Activated naive CD4-positive, alpha-beta T cell (primary cell): ENCODE measurements around the gene KCTD1.

Experiments used
- DNase-seq, 4 experiments: peaks; one replicate each; lab custom pipeline; 2025; lab: John Stamatoyannopoulos, UW

The KCTD1 gene

DNA sequence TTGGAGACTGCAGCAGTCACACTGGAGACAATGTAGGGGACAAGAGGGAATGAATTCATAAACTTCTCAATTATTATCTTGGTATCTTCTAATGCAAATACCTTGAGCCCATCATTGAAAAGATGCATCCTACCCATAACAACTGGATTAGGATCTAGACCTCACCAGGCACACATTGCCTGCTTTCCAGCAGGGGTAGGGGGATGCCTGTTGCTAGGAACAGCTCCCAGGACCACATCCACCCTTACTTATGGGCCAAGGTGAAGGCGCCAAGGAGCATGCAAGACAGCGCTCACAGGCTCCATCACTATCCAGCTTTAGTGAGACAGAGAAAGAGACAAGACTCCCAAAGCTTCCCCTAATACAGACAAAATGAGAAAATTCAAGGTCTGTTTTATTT lies 24.4 kb downstream of the KCTD1 start:
- no peak for DNase-seq

DNA sequence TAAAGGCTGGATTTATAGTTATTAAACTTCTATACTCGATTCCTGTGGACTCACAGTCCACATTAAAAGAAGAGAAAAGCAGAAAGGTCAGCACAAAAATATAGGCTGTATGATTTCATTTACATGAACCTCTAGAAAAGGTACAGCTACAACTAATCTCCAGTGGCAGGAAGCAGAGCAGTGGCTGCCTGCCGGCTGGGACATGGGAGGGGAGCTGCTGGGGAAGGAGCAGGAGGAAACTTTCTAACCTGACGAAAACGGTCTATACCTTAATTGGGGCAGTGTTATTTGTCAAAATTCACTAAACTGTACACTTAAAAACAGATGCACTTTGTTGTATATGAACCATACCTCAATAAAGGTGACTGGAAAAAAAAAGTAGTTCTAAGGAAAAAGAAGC lies 26.7 kb downstream of the KCTD1 start:
- no peak for DNase-seq

DNA sequence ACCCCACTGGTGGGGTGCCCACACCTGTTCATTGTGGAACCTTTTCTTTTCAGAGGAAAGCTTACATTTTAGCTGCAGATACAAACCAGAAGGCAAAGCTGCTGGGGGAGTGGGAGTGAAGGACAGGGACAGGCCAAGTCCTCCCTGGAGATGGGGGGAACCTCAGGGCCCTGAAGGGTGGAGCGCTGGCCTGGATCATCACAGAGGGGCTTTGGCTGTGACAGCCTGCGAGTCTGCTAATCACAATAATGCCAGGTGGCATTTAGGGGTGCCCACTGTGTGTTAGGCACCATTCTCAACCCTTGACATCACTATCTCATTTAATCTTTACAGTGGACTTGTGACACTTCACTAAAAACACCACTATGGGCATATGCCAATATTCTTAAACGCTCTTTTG lies 27.4 kb downstream of the KCTD1 start:
- no peak for DNase-seq

DNA sequence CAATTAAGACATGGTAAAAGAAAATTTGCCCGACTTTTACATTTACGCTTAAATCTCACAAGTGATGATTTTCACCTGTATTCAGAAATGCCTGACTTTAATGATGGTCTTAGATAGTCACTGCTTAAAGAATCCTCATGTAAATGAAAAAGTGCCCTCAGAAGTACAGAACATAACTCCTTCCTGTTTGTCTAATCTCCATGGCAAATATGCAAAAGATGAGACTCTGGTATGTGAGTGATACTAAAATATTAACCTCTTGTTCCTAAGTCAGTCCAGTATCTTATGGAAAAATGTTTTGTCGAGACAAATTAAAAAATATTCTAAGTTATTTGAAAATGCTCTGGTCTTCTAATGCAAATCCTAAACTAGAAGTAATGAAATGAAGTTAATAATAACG lies 29.2 kb downstream of the KCTD1 start:
- DNase-seq: no peak

DNA sequence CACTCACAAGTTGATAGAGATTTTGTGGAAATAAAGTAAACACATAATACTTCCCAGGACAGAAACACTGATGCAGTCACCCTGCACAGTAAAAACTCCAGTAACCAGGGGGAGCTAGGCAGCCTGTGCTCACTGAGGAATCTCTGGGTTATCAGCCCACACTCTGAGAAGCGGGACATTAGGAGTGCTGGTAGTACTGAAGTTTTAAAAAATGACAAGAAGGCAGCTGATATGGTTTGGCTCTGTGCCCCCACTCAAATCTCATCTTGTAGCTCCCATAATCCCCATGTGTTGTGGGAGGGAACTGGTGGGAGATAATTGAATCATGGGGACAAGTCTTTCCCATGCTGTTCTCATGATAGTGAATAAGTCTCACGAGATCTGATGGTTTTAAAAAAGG lies 31.4 kb downstream of the KCTD1 start:
- no peak for DNase-seq

DNA sequence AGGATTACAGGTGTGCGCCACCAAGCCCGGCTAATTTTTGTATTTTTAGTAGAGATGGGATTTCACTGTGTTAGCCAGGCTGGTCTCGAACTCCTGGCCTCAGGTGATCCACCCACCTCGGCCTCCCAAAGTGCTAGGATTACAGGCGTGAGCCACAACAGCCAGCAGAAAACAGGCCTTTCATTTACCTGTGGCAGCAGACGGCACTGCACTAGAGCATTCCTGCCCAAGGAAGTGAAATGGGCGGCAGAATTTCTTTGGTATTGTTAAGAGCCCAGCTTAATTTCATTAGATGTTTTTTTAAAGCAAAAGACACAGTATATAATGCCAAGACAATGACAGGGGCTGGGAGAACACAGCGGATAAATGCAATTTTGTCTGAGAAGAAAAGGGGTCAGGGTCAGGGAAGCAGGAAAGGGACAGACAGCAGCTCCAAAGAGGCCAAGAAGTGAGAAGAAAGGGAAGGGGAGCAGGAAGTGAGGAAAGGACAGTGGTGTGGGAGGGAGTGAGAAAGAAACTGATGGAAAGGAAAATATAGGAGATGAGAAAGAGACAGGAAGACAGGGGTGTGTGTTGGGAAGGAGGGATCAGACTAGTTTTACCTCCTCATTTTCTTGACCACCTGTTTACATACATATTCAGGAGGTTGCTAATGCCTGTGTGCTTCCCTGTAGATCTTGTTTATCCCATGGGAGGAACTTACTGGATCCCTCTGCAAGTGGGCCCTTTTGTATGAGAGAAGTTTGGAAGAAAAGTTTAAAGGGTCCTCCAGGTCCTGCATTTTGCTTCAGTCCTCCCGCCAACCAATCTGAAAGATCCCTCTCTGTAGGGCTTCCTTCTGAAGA lies 32.5 kb downstream of the KCTD1 start:
- no peak for DNase-seq

DNA sequence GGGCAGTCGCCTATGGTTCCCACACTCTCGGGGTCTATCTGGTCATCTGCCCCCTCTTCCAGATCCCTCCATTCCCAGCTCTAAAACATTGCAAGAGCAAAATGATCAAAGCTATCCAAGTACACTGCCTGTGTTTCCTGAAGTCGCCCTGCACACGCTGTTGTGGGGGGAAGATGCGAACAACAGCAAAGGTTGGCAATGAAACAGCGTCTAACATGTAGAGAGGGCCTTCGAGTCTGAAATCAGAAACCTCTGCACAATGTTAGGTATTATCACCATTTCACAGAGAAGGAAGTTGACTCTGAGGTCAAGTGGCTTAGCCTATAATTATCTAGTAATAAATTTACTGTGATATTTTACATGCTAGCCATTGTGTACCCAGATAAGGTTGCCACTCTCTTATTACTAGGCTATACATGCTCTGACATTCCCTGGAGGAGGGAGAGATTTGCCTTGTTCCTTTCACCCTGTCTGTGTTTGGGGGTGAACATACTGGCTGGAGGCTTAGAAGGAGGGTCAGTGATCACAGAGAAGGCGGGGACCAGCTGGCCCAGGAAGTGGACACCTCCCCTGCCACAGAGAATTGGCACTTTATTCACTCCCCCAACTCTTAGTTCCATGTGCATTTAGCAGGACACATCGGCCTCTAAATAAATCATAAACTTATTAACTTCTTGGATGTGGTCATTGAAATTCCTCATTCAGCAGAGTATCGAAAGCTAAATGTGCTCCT lies 36.8 kb downstream of the KCTD1 start:
- no peak for DNase-seq

DNA sequence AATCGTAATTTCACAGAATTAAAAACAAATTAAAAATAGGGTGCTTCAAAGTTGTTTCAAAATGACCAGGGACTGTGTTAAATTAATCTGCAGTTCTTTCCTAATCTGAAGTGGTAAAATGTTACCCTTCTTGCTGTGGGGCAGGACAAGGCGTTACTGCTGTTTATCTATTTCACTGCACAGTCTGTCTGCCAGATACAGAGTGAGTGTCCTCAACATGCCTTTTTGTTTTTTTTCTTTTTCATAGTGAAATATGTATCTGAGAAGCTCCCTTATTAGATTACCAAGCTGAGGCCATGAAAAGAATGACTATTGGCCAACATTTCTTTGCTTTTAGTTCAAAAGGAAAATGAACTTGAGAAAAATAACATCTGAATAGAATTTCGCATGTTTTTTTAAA lies 38.0 kb downstream of the KCTD1 start:
- DNase-seq: no peak

DNA sequence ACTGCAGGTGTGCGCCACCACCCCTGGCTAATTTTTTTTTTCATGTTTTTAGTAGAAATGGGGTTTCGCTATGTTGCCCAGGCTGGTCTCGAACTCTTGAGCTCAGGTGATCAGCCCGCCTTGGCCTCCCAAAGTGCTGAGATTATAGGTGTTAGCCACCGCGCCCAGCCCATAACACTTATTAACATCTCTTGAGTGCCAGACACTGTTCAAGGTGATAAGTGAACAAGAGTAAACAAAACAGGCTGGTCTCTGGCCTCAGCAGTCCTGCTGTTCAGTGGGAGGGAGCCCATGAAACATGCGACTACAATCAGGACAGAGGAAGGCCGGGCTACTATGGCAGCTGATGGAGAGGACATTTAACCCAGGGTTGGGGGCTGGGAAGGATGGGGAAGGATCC lies 42.3 kb downstream of the KCTD1 start:
- no peak for DNase-seq

DNA sequence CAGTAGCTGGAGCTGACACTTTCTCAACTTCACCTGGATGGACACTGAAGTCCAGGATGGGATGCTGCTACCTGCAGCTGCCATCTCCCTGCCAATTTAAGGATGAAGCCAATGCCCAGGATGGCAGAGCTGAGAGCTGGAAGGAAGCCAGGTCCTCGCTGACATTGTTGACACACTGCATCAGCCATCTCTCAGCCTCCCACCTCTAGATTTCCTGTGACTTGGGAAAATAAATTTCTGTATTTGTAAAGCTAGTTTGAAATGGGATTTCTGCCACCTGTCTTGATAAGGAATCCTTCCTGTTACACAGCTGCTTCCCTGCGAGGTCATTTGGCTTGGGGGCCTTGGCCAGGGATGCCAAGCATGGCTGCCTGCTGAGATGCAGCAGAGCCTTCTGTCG lies 43.5 kb downstream of the KCTD1 start:
- DNase-seq: no peak

DNA sequence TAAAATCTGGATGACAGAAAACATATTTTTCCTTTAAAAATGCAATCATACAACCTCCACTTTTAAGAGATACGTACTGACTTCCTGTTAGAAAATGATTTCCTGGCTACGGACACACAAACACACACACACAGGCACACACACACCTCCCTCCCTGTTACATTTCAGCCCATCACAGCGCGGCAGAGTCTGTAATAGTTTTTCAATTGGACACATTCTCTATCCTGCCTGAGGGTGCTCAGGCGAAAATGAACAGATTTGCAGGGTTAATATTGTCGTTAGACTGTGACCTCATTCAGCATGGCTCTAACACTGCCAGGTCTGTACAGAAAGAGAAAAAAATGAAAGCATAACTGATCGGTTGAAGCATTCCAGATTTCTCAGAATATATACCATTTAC lies 45.0 kb downstream of the KCTD1 start:
- DNase-seq: no peak

DNA sequence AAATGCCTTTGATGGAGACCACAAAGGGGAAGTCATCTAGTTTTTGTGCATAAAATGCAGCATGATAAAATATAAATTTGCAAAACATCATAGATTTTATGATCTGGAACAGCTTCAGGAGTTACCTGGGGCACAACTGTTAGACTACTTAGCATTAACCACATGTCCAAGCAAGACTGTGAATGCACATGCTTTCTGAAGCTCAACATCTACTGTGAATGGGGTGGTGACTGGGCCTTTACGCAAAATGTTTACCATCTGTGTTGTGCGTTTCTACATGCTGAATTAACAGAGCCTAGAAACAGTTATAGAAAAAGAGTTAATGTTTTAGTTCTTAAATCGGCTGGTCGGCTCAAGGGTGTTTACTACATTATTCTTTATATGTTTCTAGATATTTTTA lies 45.5 kb downstream of the KCTD1 start:
- DNase-seq: no peak

DNA sequence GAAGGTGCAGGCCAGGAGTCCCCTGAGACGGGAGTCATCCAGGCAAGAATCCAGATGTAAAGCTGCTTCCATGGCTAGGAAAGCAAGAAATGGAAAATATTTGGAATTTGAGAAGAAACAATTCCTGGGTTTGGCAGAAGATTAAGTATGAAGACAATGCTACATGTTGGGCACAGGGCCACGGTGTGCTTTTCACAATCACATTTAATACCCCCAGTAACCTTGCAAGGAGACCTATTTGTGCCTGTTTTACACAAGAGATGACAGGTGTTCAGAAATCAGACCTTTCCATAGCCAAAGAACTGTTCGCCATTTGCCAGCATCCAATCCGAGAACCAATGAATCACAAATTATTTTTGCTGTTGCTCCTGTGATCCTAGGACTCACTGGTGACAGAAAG lies 50.5 kb downstream of the KCTD1 start:
- DNase-seq: no peak

DNA sequence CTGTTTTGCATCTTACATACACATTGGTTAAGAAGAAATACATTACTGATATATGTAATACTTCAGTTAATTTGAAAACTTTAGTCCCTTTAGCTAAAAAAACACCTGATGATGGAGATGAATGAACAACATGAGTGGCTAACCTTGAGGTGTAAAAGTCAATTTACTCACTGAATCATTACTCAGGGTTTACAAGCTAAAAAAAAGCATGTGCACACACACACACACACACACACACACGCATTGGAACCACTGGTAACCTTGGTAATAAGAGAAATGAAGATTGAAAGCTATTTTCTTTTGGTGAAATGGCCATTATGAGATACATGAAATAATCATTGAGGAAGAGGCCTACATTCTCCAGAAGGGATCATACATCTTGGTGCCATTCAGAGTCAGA lies 51.8 kb downstream of the KCTD1 start:
- no peak for DNase-seq

DNA sequence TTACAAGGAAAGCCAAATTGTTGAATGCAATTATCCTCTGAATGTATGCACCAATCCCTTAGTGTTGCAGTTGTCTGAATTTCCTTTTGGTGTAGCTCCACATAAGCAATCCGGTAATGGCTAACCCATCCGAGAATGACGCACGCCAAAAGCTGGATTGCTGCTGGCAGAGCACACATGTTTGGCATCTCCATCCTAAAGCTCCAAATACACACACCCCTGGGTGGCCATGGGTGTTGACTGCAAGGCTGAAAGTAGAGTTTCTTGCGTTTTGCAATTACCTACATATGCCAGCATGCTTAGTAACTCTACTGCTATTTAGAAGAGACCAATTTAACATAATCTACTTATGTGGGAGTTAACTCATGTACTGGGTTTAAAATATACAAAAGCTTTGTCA lies 53.1 kb downstream of the KCTD1 start:
- DNase-seq: no peak

DNA sequence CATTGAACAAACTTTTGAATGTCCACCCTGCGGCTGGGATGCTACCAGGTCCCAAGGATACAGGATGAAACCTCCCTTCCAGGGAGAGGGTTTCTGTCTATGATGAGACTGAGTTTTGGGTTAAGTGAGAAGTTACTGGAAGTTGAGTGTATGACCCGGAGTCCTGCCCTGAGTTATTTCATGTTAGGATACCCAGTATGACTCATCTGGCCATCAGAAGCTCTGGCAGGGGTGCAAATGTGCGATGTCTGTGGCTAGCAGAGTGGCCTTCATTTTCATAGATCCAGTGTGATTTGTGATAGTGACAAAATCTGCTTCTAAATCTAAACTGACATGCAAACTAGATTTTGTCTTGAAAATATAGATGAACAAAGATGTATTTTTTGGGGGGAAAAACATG lies 55.3 kb downstream of the KCTD1 start:
- no peak for DNase-seq

DNA sequence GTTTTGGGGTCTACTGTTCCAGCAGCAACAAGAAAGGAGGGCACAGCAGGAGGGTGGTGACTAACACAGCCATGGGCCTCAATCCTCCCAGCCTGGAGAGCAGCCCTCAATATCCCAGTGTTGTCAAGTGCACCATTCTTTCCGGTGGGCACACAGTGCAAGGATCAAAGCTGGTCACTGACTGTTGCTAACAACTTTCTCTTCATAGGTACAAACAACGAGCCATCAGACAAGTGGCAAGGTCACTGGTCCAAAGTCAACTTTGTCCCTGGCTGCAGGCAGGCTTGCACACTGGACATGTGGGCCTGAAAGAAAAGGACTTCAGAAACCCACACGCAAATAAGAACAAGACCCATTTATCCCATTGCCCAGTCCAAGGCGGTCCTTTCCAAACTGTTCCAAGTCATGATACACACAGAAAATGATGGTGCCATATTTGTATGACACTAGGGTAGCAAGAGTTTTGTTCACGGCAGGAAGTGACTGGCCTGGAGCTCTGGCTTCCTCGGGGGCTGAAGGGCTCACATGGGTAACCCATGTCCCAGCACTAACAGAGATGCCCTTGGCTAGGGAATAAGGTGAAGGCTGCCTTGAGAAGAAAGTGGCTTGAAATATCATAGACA lies 57.0 kb downstream of the KCTD1 start:
- DNase-seq: no peak

DNA sequence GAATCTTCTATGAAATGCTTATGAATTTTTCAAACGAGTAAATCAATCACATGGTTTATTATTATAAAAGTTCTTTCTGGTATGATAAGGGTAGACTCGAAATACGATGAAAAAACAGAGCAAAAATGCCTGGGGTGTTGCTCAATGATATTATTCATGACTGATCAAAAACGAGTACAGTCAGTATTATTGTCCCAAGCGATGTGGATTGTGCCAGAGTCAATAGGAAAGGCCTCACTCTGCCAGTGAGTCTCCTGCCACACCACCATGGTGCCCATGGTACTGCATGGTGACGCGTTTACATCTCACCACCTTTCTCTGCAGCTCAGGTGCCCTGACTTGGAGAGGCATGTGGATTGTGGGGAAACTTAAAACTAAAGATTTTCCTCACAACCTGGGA lies 58.5 kb downstream of the KCTD1 start:
- DNase-seq: no peak

DNA sequence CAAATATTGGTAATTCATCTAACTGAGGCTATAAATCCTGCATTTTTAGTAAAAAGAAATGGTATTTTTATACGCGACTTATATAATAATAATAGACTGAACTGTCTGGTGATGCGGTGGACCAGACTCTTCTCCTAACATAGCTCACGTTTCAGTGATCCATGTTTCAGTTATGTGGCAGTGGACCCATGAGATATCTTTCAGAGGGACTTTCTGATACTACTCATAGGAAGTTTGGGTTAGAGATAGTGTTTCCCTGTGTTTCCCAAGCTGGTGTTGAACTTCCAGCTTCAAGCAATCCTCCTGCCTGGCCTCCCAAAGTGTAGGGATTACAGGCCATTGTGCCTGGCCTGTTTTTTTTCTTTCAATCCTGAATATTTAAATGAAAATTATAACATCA lies 59.2 kb downstream of the KCTD1 start:
- no peak for DNase-seq

DNA sequence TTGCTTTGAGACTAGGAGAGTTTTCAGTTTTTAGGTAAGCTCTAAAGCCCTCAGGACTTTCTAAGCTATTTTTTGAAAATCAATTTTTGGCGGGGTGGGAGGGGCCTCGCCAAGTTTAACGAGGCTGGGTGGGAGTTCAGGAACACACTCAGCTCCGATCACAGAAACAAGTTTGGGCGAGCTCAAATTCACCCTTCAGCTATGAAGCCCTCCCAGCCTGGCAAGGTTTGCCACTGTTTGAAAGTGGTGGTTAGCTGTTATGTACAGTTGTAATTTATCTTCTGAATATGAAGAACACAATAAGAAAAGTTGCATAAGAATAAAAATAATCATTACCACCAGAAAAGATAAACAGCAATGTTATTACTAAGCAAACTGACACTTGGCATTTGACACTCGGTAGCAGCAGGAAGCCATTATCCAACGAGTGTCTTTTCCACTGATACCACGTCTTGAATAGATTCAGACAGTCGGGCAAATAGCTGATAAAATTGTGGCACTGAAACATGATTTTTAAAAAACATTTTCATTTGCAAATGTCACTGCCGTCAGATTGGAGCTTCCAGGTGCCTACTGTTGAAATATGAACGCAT lies 59.8 kb downstream of the KCTD1 start:
- no peak for DNase-seq

DNA sequence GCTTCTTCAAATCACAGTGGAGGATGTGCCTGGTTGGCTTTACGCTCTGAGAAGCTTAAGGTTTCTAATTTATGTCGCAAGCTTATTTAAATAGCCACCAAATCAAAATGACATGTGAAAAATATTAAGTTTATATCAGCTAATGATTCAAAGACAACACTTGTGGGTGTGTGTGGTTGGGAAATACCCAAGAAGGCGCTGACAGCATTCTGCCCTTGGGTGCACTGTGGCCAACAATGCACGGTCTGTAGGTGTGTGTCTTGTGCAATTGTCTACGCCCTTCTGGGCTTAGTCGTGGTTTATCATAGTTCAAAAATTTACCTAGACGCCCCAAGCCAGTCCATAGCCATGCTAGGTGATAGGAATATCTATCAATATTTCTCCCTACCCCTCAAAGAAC lies 60.9 kb downstream of the KCTD1 start:
- DNase-seq: no peak

DNA sequence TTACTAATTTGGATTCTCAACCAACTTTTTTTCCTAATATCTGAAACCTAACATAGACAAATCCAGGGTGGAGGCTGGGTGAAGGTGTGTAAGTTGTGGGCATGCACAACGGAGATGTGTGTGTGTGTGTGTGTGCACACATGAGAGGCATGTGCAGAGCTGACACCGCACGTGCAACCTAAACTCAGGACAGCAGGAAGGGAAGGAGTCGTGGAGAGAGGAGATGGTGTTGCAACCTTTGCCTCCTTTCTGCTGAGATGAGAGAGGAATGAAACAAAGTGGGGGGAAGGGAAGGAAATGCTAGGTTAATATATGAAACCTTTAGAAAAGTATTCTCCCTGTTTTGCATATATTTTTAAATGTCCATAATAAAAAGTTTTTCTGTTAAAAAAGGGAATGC lies 64.7 kb downstream of the KCTD1 start:
- DNase-seq: no peak

DNA sequence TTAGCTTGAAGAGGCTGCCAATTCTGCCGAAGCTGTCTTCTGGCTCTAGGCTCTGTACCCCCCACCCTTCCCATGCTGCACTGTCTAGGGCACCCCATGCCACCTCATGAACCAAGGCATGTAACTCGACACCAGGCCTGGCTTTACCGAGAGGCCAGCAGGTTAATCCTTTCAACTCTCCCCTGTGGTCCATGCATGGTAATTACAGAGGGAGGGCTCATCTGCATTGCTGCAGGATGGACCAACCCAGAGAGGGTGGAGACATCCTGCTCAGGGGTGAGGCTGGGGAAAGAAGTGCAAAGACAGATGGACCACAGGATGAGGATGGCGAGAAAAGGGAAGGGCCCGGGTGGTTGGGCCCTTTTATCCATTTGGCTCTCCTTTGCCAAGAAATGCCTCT lies 65.8 kb downstream of the KCTD1 start:
- no peak for DNase-seq
